Ishikawa (cell line): Measurements from ENCODE around the gene MAD1L1.

Source experiments
- CEBPB ChIP-seq: IDR thresholded peaks from 2 replicates; pipeline ENCODE4 v1.6.1; 2012
- CREB1 ChIP-seq: IDR thresholded peaks from 2 replicates; pipeline ENCODE4 v1.6.1; 2012; ENCODE audit warnings: low read depth
- EGR1 ChIP-seq: IDR thresholded peaks from 2 replicates; pipeline ENCODE4 v1.6.1; 2012
- EP300 ChIP-seq: IDR thresholded peaks from 2 replicates; pipeline ENCODE4 v1.6.1; 2012; ENCODE audit warnings: borderline replicate concordance
- FOXM1 ChIP-seq: IDR thresholded peaks from 2 replicates; pipeline ENCODE4 v1.6.1; 2012; ENCODE audit warnings: low read depth, borderline replicate concordance
- MAX ChIP-seq: IDR thresholded peaks from 2 replicates; pipeline ENCODE4 v1.6.1; 2012
- NFIC ChIP-seq: IDR thresholded peaks from 2 replicates; pipeline ENCODE4 v1.6.1; 2012
- RAD21 ChIP-seq: IDR thresholded peaks from 2 replicates; pipeline ENCODE4 v1.6.1; 2012; ENCODE audit warnings: low read depth
- REST ChIP-seq: IDR thresholded peaks from 2 replicates; pipeline ENCODE4 v1.6.1; 2012; ENCODE audit warnings: low read depth, mild to moderate bottlenecking
- TAF1 ChIP-seq: IDR thresholded peaks from 2 replicates; pipeline ENCODE4 v1.6.1; 2012; ENCODE audit warnings: low read depth, mild to moderate bottlenecking
- TCF12 ChIP-seq: IDR thresholded peaks from 2 replicates; pipeline ENCODE4 v1.6.1; 2012; ENCODE audit warnings: low read depth
- TEAD4 ChIP-seq: IDR thresholded peaks from 2 replicates; pipeline ENCODE4 v1.6.1; 2012
- USF1 ChIP-seq: IDR thresholded peaks from 2 replicates; pipeline ENCODE4 v1.6.1; 2012
- YY1 ChIP-seq: IDR thresholded peaks from 2 replicates; pipeline ENCODE4 v1.6.1; 2012; ENCODE audit warnings: low read depth
- ZBTB7A ChIP-seq: IDR thresholded peaks from 2 replicates; pipeline ENCODE4 v1.6.1; 2012; ENCODE audit warnings: low read depth

The MAD1L1 gene

GRCh38 chr7:1873070-1873405 lies 359.7 kb downstream of the MAD1L1 start:
- TF ChIP-seq TAF1 (no peak), YY1 (no peak), REST (no peak), RAD21 (no peak), FOXM1 (no peak), MAX (no peak), CEBPB (no peak), EGR1 (no peak), NFIC (no peak), TEAD4 (no peak), USF1 (no peak), ZBTB7A (no peak), CREB1 (no peak)

- no peak for TF ChIP-seq FOXM1
- no peak for TF ChIP-seq USF1
- no peak for TF ChIP-seq NFIC
- TF ChIP-seq TAF1, result no peak
- no peak for TF ChIP-seq CEBPB
- no peak for TF ChIP-seq ZBTB7A
- TF ChIP-seq MAX, result no peak
- no peak for TF ChIP-seq EP300
- TF ChIP-seq TEAD4, result no peak
- no peak for TF ChIP-seq TCF12
- no peak for TF ChIP-seq REST
- TF ChIP-seq RAD21, result no peak
- no peak for TF ChIP-seq EGR1
- TF ChIP-seq YY1, result no peak
- no peak for TF ChIP-seq CREB1
Measured at GRCh38 chr7:1872191-1873069, 360.3 kb downstream of the MAD1L1 start.

- no peak for TF ChIP-seq EP300
- no peak for TF ChIP-seq TAF1
- no peak for TF ChIP-seq MAX
- no peak for TF ChIP-seq FOXM1
- no peak for TF ChIP-seq REST
- TF ChIP-seq USF1, result no peak
- TF ChIP-seq RAD21, result no peak
- no peak for TF ChIP-seq TCF12
- TF ChIP-seq NFIC, result no peak
Measured at GRCh38 chr7:1869452-1870130, 363.2 kb downstream of the MAD1L1 start.
